NCI-H524 (cell line): Measurements from ENCODE around the gene ABHD13.

Experiments used
- DNase-seq, 2 experiments: peaks; one replicate each; lab custom pipeline; 2025; lab: John Stamatoyannopoulos, UW

Gene ABHD13

GRCh38 chr13:108283110-108283509 lies 64.9 kb downstream of the ABHD13 start:
- no peak for DNase-seq
